Activated T-cell treated with anti-CD3 and anti-CD28 coated beads for 4 hours (primary cell): ENCODE data around the gene USP32.
"Not testable (repeated sequence)": the region's sequence is repeated elsewhere in the genome, so short reads cannot be mapped to it uniquely, and the experiment has no call there.

Experiments used
- DNase-seq: peaks from one replicate; pipeline ENCODE4 v3.0.0-alpha.2; 2020

The USP32 gene

DNA sequence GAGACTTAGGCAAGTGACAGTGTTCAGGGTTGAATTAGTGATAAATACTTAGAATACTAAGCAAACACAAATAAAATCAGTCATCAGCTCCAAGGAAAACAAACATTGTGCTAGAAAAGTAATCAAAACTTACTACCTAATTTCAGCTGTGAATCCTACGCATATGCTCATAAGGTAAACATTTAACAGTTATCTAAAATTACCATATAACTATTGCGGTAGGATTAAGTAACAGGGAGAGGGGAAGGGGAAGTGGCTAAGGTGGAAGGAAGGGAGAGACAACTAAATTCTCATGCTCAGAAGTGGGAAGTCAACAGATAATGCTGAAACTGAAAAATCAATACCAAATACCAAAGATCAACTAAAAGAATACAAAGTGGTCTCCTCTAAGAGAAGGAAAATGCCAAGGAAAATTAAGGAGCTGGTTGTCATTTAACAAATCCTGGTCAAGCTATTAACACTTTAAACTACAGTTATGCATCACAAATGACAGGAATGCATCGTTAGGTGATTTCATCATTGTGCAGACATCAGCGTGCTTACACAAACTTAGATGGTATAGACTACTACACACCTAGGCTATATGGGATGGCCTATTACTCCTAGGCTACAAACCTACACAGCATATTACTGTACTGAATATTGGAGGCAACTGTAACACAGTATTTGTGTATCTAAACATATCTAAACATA is 20.0 kb downstream of the USP32 start:
- no peak for DNase-seq

DNA sequence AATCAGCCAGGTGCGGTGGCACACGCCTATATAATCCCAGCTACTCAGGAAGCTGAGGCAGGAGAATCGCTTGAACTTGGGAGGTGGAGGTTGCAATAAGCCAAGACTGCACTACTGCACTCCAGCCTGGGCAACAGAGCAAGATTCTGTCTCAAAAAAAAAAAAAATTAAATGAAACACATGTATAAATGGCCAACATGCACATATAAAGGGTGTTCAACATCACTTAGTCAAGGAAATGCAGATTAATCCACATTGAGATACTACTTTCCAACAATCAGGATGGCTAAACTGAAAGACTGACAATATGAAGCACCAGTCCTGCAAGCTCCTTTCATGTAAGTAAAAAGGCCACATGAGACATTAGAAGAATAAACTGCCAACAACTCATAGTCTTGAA is 20.5 kb downstream of the USP32 start:
- DNase-seq, result no peak

DNA sequence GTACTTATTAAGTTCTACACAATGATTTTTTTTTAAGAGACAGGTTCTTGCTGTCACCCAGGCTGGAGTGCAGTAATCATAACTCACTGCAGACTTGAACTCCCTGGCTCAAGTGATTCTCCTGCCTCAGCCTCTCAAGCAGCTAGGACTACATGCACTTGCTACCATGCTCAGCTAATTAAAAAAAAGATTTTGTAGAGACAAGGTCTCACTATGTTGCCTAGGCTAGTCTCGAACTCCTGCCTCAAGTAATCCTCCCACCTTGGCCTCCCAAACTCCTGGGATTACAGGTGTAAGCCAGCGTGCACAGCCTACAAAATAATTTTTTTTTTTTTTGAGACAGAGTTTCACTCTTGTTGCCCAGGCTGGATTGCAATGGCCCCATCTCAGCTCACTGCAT is 22.2 kb downstream of the USP32 start:
- DNase-seq, result no peak

DNA sequence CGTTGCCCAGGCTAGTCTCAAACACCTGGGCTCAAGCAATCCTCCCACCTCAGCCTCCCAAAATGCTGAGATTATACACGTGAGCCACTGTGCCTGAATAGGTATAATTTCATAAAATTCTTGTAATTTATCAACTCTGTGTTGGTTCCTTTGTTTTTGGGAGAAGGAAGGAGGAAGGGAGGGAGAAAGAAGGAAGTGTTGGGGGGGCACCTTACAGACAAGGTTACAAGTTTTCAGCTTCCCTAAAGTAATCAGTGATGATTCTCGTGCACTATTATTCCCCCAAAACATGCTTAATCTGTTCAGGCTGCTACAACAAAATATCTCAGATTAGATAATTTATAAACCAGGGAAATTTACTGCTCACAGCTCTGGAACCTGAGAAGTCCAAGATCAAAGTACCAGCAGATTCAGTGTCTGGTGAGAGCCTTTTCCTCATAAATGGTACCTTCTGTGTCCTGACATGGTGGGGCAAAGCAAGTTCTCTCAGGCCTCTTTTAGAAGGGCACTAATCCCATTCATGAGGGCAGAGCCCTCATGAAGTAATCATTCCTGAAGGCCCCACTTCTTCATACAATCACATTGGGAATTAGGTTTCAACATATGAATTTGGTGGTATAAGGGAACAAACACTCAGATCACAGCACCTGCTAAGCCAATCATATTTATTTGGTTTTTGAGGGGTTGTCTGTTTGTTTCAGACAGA is 28.1 kb downstream of the USP32 start:
- no peak for DNase-seq

DNA sequence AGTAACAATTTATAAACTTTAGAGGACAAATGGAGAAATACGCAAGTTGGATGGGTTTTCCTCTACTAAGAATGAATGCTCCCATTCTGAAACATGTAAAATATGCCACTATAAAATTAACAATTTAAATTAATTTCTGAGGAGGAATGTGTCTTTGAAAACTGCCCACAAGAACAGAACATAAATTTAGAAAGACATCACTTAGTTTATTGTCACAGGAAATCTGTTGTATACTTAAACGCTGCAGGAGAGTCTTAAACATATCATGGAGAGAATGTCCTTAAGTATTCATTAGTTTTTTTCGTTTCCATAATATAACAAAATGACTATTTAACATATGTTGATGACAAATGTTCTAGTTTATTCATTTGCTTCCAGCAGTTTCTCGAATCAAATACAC is 29.6 kb downstream of the USP32 start:
- DNase-seq, result no peak

DNA sequence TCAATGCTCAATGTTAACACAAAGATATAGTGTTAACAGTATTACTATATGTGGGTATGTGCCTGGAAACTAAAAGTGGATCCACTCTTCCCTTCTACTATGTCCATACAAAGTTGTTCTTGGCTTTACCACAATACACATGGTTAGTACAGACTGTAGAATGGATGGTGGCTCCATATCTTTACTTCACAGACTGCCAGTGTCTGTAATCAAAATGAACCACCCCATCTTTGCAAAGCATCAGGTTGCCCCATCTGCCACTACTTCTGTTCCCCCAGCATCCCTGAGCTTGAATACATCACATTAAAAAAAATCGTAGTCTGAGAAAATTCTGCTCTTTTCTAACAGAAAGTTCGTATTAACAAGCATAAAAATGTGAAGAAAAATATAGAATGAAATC is 30.0 kb downstream of the USP32 start:
- DNase-seq, result no peak

GRCh38 chr17:60359415-60359814 is 32.5 kb downstream of the USP32 start:
- no peak for DNase-seq

- DNase-seq, result no peak
These were observed 33.2 kb downstream of the USP32 start for GRCh38 chr17:60358606-60359225.

DNA sequence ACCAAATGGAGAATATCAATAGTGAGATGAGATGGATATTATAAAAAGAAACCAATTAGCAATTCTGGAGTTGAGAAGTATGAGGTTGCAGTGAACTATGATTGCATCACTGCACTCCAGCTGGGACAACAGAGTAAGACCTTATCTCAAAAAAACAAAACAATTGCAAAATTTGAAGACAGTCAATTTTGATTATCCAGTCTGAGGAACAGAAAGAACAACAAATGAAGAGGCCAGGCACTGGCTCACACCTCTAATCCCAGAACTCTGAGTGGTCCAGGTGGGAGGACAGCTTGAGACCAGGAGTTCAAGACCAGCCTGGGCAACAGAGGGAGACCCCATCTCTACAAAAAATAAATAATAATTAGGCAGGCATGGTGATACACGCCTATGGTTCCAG is 35.0 kb downstream of the USP32 start:
- DNase-seq, result no peak

DNA sequence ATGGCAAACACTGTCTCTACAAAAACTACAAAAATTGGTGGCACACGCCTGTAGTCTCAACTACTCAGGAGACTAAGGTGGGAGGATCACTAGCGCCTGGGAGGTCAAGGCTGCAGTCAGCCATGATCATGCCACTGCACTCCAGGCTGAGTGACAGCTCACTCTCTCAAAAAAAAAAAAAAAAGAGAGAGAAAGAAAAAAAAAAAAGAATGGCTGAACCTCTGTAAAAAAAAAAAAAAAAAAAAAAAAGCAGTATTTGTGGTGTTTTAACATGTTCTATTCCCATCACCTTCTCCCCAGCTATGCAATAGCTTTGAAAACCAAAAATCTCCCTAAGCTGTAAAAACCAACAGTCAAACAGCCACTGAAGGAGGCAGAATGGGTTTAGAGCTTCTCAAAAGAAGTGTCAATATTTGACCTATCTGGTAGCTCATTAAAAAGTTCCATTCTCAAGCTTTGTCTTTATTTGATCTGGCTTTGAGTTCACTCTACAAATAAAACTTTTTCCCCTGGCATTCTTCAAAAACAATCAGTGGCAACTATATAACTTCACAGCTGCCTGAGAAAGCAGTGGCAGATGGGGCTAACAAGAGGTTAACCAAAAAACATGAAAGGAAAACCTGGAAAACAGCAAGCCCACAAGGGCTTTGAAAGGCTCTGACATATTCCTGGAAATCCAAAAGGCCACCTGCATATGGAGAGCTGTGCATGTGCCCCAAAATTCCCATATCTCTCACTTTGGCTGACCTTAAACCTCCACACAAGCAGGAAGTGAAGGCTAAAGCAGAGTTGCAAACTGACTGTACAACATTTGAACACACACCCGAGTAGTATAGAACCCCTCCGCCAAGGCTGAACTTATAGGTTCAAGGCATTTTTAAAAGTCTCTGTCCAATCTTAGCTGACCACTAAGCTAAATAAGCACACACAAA is 36.0 kb downstream of the USP32 start:
- no peak for DNase-seq

DNA sequence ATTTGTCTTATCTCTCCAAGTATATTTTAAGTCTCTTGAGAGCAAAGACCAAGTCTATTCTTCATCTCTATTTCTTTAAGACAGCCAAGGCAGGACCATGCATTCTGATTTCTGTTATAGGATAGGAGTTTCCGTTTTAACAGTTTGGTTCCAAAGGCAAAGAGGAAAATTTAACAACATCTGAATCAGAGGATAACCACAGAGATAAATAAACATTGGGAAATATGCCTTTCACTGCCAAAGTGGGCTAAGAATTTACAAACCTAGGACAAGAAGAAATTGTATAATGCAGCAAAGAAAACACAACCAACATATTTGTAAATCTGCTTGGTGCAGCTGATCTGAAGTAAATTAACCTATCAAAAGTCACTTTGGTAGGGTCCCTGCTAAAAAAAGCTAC is 37.7 kb downstream of the USP32 start:
- DNase-seq, result no peak

- DNase-seq, result no peak
These were observed 38.2 kb downstream of the USP32 start for GRCh38 chr17:60353773-60354172.

GRCh38 chr17:60352569-60352968 is 39.4 kb downstream of the USP32 start:
- DNase-seq, result no peak

DNA sequence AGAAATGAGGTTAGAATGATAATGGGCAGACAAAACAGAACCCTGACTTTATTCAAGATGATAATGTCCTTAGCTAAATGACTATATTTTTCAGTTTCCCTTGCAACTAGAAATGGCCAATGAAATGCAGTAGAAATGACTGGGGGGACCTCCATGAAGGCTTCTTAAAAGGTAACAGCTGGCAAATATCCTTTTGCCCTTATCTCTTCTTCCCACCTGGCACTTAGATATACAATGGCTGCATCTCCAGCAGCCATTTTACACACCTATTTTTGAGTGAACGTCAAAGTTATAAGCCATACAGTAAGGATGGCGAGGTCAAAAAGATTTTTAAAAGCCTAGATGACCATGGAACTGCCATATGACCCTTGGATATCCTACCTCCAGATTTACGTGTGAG is 39.9 kb downstream of the USP32 start:
- DNase-seq, result no peak

DNA sequence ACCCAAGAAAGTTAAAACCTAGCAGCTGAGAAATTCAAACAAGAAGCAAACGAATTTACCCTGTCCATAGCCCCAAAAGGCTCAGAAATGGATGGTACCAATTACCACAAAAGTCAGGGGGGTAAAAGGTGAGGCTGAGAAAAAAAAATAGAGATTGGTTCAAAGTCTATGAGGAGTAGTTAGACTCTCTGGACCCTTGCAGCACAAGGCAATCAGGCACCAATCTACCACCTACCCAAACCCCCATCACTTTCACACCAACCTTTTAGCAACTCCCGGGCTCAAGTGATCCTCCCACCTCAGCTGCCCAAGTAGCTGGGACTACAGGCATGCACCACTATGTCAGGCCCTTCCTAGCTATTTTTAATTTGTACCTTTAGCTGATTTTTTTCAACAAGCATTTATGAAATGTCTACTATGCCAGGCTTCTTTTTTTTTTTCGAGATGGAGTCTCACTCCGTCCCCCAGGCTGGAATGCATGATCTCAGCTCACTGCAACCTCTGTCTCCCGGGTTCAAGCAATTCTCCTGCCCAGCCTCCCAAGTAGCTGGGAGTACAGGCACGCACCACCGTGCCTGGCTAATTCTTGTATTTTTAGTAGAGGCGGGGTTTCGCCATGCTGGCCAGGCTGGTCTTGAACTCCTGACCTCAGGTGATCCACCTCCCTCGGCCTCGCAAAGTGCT is 40.8 kb downstream of the USP32 start:
- DNase-seq, result no peak

DNA sequence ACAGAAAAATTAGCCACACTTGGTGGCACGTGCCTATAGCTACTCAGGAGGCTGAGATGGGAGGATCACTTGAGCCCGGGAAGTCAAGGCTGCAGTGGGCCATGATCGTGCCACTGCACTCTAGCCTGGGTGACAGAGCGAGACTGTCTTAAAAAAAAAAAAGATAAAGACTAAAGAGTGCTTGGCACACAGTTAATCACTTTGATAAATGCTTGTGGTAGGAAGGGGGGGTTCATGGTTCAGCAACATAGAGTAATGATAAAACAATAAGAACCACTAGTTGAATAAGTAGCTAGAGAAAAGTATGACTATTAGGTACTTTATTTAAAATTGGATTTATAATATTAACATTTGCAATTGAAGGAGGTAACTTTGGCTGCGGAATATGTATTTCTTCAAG is 43.3 kb downstream of the USP32 start:
- no peak for DNase-seq

DNA sequence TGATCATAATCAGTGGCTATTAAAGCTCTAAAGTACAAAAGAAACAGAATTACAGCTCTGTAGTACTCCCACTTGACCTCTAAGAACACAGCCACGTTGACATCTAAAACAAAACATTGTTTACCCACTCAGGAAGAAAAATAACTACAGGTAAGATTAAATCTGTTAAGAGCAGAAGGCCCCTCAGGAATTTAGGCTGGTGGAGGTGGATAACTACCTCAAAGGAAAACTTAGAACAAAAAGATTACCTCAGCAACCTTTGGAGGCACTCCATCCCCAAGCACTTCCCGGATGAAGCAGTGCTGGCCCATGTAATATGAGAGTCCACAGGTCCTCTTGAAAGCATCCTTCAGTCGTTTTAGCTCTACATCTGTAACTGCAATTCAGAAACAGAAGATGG is 46.7 kb downstream of the USP32 start:
- no peak for DNase-seq

- not testable (repeated sequence) for DNase-seq
These were observed 49.4 kb downstream of the USP32 start for GRCh38 chr17:60342492-60342891.

- no peak for DNase-seq
These were observed 56.6 kb downstream of the USP32 start for GRCh38 chr17:60335289-60335688.

- DNase-seq, result no peak
These were observed 58.3 kb downstream of the USP32 start for GRCh38 chr17:60333628-60334031.

- not testable (repeated sequence) for DNase-seq
These were observed 58.9 kb downstream of the USP32 start for GRCh38 chr17:60333072-60333471.

GRCh38 chr17:60332574-60332973 is 59.4 kb downstream of the USP32 start:
- DNase-seq, result no peak

GRCh38 chr17:60330731-60331130 is 61.2 kb downstream of the USP32 start:
- DNase-seq, result no peak
